D341Med (cell line): ENCODE measurements around the gene TMEM72.
A peak's percentile ranks its signal among the peaks of the same experiment; 100 is the strongest.
"Not testable (repeated sequence)": the region's sequence is repeated elsewhere in the genome, so short reads cannot be mapped to it uniquely, and the experiment has no call there.

Experiments used
- DNase-seq: peaks from one replicate; pipeline ENCODE4 v3.0.0; 2012; ENCODE audit warnings: low spot score

Gene TMEM72

DNA sequence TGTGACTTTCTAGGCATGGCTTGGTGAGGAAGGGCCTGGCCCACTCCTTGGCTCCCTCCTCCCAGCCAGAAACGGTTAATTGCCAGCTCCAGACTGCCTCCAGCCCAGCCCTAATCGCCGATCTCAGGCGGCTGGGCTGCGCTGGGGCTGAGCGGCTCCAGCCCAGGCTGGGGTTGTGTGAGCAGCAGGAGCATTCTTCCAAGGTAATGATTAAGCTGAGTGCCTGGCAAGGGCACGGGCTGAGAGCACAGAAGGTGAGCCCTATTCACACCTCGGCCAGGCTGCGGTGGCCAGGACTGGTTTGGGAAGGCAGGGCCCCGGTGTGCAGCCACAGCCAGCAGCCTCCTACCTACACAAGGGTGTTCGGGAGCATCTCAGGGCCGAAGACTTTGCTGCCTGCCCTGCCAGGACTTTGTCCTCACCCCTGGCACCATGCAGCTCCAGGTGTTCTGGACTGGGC is at the start of gene TMEM72:
Gene TMEM72, plus strand, starts transcription at position 257 of the 460 bp plus-strand sequence. Its CDS starts 176 bp downstream, at position 433.
- DNase-seq: no peak

DNA sequence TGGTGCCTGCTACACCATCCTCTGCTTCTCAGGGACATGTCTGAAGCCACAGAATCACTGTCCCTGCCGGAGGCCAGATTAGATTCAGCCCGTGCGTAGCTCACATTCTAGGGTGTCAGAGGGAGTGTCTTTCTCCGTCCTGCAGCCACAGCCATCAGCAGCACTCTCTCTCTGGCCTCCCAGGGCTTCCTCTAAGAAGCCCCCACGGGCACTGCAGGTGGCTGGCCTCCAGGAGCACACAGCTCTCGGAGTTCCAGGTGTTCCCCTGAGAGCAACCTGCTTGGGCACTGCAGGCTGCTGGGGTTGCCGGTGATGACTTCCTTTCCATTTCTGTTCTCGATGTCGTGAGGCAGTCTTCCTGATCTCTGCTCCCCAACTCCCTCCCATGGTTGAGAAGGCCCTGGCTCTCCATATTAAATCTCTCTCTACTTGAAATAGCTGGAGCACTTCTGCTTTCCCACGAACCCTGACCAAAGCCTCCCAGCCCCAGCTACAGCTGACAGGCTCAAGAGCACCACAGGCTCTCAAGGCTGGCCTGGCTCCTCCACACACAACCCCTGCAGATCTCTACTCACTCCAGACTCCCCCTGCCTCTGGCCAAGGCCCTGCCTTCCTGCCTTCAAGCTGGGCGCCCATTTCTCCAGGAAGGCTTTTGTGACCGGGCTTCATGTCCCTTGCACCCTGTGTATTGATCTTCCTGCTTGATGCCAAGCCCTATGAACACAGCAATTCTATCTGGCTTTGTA is 49.0 kb upstream of the TMEM72 start:
- DNase-seq: no peak

DNA sequence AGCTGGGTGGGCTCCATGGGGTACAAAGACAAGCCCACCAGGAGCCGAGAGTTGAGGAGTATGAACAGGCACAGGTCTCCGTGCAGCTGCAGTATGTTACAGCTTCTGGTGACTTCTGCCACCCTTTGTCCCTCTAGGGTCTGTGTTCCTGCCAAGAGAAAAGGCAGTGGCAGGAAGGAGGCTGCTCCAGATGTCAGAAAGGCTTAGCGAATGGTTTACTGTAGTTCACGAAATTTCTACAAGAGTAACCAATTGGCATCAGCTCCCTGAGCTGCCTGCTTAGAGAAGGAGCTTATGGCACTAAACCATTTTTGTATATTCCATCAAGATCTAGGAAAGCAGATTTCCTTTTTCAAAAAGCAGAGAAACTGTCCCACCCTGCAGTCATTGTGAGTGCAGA is 48.2 kb upstream of the TMEM72 start:
- DNase-seq: no peak

DNA sequence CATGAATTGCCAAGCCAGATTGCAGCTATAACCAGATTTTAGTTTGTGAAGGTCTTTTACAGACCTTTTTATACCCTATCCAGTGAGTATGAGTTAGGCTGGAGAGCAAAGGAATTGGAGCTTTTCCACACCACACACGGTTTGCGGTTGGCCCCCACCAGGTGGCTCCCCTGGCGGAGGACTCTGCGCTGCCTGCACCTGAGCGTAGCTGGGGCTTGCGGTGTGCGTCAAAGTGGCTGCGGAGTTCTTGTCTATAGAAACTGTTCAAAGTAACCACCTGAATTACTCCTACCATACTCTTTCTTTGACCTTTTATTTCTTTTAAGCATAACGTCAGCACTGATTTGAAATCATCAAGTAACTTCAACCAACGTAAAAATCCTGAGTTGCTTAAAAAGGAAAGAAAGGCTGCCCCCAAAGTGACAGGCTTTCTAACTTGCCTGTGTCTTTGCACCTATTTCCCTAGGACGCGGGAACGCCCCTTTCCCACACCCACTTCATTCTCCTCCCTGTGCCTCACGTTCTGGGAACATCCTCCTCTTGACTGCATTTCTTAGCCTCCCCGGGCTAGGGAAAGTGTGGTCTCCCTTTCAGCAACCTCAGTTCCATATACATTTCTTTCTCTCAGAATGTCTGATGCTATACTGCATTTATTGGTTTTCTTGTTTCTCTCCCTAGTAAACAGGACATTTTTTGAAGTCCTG is 47.6 kb upstream of the TMEM72 start:
- no peak for DNase-seq

DNA sequence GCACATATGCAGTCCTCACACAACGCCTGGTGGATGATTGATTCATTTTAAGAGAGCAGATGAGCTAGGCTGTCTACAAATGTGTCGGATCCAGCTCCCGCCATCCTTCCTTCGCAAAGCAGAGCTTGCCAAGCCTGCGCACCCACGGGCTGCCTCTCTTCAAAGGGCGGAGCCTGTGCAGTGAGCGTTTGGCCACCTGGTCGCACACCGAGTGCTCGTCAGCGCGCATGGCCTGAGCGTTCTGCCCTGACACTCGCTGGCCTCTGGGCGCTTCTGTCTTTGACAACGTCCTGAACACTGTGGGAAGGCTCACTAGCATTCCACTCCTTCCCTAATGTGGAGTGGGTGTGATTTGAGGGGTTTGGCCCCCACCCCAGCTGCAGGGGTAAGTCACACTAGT is 47.1 kb upstream of the TMEM72 start:
- DNase-seq: no peak

DNA sequence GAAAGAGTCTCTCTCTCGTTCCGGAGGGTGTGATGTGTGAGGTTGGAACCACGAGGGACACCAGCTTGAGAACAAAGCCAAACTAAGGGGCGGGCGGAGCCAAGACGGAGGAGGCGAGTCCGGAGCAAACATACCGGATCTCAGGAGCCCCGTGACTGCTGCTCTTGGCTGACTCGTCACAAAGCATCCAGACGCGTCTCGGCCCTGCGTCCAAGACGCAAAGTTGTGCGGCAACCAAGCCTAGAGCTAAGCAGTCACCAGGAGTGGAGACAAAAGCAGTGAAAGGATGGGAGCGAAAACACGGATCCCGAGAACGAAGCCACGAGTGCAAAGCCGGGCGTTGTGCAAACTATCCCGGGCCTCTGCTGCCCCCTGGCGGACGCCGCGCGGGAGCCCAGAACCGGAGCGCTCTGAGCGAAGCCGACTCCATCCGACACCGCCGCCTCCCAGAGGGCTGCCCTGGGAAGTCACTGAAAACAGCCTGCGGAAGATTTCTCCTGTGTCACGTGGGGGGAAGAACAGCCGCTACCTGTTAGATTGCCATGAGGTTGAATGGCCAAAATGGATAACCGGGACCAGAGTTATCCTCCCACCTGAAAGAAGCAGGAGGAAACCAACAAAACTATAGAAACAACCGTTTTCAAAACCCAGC is 46.4 kb upstream of the TMEM72 start:
- peak; percentile 97 for DNase-seq

DNA sequence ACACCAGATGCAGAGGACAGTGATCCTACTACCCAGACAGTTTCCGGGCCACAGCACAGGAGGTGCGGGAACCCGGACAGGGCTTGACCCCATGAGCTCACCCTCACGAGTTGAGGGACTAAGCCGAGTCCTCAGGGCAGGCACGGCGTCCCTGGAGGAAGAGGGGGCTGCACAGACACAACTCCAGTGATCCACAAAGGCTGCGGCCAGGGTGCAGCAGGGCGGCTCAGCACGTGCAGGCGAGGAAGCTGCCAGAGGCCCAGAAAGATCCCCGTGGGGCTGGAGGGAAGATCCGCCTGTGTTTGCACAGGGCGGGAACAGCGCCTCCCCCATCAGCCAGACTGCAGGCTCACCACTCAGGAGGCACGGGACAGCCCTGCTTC is 45.9 kb upstream of the TMEM72 start:
- peak; percentile 44 for DNase-seq

DNA sequence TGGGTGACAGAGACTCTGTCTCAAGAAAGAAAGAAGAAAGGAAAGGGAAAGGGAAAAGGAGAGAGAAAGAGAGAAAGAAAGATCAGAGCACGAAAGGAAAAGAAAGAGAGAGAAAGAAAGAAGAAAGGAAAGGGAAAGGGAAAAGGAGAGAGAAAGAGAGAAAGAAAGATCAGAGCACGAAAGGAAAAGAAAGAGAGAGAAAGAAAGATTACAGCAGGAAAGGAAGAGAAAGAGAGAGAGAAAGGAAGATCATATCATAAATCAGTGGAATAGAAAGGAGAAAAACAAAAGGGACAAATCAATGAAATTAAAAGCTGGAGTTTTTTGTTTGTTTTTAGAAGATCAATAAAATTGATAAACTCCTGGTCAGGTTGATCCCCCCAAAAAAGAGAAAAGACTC is 44.8 kb upstream of the TMEM72 start:
- DNase-seq: not testable (repeated sequence)

DNA sequence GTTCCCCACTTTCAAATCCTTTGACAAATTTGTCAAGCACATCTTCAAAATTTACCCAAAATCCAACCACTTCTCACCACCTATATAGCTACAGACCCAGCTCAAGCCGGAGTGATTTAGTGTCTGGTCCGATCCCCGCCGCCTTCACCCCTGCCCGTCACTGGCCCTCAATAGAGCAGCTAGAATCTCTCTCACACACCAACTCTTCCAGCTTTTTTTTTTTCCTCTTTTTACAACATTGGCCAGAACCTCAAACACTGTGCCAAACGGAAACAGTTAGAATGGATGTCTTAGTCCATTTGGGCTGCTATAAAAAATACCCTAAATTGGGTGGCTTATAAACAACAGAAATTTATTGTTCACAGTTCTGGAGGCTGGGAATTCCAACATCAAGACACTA is 41.1 kb upstream of the TMEM72 start:
- no peak for DNase-seq

DNA sequence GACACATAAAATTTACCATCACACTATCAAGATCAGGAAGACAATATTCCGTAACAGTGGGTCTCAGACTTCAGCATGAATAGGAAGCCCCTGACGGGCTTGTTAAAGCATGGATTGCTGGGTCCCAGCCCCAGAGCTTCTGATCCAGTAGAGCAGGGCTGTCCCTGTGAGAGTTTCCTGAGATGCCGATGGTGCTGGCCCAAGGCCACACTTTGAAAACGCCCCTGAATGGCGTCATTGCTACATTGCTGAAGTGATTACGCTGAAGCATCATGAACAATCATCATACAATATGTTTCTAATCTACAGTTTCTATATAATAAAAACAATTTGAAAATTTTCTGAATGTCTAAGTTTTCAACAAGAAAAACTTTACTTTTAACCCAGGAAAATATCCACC is 38.0 kb upstream of the TMEM72 start:
- DNase-seq: no peak

DNA sequence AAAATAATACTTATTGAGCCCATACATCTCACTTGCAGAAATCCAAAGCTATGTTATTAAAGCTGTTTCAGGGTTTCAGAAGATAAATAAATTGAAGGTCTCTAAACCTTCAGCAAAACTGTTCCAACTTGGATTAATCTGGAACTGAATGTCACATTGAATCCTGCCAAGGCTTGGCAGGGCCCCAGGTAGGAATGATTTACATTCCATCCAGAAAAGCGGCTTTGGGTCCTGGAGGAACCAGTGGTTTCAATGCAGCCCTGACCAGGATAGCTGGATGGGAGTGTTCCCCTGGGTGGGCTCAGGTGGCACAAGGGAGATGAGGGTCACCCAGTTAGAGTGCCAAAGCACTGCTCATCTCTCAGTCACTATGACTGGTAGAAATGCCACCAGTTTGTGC is 37.0 kb upstream of the TMEM72 start:
- no peak for DNase-seq

DNA sequence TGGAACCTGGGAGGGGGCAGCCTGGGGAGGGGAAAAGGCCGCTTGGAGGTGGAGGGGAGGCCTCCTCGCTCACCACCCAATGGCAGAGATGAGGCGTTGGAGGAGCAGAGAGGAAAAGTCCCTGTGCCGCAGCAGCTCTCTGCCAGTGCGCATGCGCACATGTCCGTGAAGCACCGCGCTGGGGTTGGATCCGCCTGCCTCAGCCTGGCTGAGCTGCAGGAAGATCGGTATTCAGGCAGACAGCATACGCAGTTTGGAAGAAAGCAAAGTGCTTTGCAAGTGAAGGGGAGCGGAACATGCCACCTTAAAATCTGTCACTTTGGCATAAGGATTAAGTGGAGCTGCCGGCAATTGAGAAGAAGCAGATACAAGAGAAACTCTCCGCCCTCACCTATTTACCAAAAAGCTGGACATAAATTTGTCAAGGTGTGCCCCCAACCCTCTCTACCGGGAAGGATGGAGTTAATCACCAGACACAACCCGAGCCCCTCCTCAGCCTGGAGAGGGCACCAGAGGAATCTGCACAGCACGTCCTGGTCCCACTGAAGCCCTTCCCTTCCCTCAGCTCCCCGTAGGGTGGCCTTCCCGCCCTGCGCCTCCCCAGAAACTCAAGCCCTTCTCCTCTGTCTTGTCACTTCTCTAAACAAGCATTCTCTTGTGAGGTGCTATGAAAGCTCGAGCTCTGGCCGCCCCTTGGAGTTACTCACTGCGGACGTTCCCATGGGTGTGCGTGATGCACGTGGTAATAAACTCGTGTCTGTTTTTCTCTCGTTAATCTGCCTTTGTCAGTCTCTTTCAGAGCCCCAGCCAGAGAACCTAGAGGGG is 32.2 kb upstream of the TMEM72 start:
- DNase-seq: peak; percentile 58

DNA sequence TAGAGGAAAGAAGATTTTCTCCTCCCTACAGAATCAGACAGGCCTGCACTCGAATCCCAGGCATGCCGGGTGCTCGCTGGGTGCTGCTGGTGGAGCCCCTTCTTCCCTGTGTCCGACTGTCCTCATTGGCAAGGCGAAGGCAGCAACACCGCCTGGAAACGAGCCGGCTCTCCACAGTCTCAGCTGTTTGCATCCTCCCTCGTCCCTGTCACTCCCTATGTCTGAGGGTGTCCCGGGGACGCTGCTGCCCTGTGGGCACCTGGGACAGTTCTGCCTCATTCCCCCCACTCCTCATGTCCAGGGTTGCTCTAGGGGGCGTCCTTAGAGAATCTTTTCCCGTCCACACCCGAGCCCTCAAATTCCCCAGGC is 31.6 kb upstream of the TMEM72 start:
- no peak for DNase-seq

DNA sequence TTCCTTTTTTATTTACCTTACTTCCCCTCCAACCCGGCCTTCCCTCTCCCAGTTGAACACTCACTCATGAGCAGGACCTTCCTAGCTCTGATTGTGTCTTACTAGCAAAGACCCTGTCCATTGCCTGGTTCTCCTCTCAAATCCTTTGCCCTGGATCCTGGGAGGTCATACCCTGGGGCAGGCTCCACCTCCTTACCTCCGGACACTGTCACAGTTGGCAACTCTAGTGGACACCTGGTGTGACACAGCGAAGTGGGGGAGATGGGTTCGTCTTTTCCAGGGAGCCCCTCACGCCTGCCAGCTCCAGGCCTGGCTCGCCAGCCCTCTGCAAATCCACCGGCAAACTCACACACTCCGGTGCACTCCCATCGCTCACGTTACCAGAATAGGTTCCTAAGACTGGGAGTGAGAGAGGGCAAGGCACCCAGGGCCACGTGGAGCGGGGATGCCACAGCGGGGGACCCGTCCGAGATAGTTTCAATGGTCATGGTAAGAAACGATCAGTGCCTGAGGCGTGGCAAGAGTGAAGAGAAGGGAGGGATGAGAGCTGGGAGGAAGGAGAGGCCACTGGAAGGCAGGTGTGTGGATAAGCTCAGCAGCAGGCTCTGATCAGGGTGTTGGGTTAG is 30.9 kb upstream of the TMEM72 start:
- no peak for DNase-seq

DNA sequence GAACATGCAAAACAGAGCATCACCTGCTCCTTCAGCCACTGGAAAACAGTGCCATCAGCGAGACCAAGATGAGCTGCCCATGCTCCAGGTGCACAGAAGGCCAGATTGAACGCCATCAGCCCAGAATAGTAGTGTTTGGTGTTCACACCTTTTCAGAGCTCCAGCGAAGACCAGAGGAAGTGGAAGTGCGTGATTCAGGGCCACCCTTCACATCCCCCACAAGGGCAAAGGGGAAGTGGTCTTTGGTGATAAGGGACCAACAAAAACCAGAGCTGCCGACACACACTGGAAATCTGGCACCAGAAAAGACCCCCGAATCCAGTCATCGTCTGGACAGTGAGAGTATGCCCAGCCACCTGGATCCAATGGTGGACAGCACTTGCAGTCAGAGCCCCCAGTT is 29.5 kb upstream of the TMEM72 start:
- DNase-seq: no peak

DNA sequence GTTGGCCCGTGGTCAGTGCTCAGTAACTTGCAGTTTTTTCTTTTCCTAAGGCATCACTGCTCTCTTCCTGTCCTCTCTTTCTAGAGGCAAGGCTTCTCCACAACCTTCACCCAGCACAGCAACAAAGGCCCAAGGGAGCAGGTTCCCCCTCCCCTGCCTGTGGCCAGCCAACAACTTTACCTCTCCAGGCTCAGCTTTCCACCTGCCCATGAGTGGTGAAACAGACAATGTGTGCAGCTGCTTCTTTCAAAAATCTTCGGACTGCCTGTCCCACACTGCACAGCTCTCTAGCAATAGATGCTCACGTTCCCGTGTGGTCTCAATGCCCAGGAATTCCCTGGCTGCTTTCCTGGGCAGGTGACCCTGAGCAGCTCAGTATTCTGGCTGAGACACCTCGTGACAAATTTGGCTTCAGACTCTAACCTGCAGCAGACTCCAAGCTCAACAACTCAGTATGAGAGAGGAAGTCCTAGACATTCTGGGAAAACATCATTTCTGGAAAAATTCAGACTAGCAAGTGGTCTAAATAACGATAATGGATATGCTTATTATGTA is 28.9 kb upstream of the TMEM72 start:
- DNase-seq: no peak

DNA sequence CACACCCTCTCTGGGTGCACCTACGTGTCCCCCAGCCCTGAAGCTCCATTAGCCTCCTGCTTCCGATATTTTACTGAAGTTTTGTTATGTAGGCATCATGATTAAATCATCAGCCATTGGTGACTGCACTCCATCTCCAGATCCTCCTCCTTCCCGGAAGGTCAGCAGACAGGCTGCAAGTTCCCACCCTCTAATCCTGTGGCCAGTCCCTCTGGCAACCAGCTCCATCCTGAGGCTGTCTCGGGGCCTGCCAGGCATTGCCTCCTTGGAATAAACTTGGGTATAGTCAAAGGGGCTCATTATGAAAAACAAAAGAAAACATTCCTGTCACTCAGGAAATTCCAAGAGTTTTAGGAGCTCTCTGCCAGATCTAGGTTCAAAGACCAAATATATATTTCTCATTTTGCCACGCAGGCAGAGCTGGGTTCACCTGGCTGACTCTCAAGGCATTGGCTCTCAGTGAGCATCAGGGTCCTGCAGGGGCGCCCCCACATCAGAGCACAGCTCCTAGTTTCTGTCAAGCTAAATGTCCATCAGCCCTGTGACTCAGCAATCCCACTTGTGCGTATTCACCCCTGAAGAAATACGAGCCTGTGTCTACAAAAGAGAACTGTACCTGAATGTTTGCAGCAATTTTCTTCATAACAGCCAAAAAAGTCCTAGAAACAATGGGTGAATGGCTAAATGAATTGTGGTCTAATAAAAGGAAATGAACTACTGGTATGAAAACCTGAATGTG is 27.4 kb upstream of the TMEM72 start:
- DNase-seq: no peak

DNA sequence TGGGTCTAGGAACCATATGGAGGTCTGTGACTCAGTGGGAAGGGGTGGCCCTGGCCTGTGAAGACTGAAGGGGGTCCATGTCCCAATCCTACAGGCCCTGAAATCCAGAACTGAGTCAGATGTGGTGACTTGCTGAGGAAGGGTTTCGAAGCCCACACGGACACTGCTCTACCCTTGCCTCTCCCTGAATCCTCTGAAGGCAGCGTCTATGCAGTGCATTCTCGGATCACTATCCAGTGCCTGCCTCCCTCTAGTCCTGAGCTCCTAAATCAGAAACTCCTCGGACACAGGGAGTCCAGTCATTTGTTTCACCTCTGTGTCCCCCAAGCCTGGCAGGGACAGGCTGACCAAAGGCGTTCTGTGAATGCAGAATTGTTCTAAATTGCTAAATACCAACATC is 25.4 kb upstream of the TMEM72 start:
- no peak for DNase-seq

DNA sequence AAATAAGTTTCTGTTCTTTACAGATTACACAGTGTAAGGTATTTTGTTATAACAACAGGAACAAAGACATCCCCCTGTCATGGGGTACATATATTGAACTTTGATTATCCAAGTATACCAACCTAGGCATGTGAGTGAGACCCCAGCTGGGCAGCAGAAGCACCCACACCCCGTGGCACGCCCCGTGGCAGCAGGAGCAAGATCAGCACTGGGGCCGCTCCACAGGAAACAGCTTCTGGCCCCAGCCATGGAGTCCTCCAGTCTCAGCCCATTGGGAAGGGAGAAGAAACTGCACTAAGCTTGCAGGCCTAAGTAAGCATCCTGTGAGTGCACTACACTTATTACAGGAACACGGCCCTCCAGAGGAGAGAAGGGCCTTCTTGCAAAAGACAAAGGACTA is 24.2 kb upstream of the TMEM72 start:
- DNase-seq: no peak

DNA sequence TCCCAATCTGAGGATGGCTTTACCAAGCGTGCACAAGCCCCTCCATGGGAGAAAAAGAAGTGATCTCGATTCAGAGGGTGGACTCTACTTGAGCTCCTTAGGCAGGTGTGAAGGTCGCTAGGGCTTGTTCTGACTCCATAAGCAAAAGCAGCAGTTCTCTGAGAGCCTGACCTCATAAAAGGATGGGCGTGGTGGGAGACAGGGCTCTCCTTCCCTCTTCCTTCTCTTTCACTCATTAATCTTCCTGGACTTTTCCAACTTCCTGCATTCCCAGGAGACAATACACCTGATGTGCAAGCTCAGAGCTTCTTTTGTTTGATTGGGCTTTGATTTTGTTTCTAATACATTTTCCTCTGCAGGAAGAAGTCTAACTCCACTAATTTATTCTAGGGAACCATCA is 22.3 kb upstream of the TMEM72 start:
- no peak for DNase-seq

DNA sequence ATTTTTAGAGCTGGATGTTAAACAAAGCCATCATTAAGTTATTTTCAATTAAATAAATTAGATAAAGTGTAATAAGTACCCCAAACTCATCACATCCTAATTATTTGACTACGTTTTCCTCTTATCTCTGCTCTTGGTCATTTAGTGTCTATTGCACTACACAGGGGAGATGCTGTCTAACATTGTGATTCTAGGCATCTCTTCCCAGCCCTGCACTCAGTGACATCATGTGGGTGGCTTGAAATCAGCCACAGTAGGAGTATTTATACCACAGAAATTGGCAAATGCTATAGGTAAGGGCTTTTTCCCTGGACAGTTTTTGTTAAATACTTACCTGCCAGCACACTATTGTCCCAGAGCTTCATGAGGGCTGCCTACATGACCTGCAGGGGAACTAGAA is 21.3 kb upstream of the TMEM72 start:
- DNase-seq: no peak
